Keratinocyte (primary cell): ENCODE data around the gene C22orf39.

ENCODE experiments used
- EZH2 ChIP-seq: IDR thresholded peaks from one replicate; pipeline ENCODE4 v1.6.1; 2012; ENCODE audit warnings: inconsistent platforms, mild to moderate bottlenecking, low read length, moderate library complexity
- TF ChIP-seq, protein P1 (sequence below), 3 experiments: IDR thresholded peaks in 1 of 3; conservative IDR thresholded peaks in 1 of 3; optimal IDR thresholded peaks in 1 of 3; 2 replicates in 2 of 3; 3 replicates in 1 of 3; pipeline versions ENCODE3 to v1.5.1; 2011; ENCODE audit warnings: low read length in 3 of 3, mild to moderate bottlenecking in 3 of 3, moderate library complexity in 2 of 3, control low read depth in 1 of 3, inconsistent platforms in 1 of 3; ENCODE audit not compliant: insufficient read depth in 2 of 3; ENCODE audit errors: extremely low read depth in 1 of 3

GRCh38 chr22:19496324-19496630, 48.8 kb upstream of the C22orf39 start:
- TF ChIP-seq, protein P1, sequence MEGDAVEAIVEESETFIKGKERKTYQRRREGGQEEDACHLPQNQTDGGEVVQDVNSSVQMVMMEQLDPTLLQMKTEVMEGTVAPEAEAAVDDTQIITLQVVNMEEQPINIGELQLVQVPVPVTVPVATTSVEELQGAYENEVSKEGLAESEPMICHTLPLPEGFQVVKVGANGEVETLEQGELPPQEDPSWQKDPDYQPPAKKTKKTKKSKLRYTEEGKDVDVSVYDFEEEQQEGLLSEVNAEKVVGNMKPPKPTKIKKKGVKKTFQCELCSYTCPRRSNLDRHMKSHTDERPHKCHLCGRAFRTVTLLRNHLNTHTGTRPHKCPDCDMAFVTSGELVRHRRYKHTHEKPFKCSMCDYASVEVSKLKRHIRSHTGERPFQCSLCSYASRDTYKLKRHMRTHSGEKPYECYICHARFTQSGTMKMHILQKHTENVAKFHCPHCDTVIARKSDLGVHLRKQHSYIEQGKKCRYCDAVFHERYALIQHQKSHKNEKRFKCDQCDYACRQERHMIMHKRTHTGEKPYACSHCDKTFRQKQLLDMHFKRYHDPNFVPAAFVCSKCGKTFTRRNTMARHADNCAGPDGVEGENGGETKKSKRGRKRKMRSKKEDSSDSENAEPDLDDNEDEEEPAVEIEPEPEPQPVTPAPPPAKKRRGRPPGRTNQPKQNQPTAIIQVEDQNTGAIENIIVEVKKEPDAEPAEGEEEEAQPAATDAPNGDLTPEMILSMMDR (optimal IDR thresholded peaks at IDR 0.05 in 1 of 3, IDR thresholded peaks at IDR 0.05 in 1 of 3, conservative IDR thresholded peaks at IDR 0.05 in 1 of 3; ENCODE audit: extremely low read depth in 1 of 3, insufficient read depth in 2 of 3, low read length in 3 of 3): no peak
- TF ChIP-seq EZH2: no peak
